Kidney epithelial cell (primary cell): ENCODE results near the gene ZNF469. TPM values are rescaled to one million over a fixed set of nuclear protein-coding genes. Genes with fewer than 3 reads are reported as not detected.

Source experiments
- DNase-seq: peaks from one replicate; pipeline ENCODE4 v3.0.0-alpha.2; 2010; ENCODE audit warnings: low read depth
- H3K27me3 ChIP-seq: 2 replicates; pipeline ENCODE4 v1.6.0; 2011; ENCODE audit warnings: low read length; ENCODE audit not compliant: control insufficient read depth, insufficient read depth
- H3K36me3 ChIP-seq: 2 replicates; pipeline ENCODE4 v1.5.1; 2011; ENCODE audit warnings: low read length; ENCODE audit not compliant: control insufficient read depth, insufficient read depth
- H3K4me3 ChIP-seq: 2 replicates; pipeline ENCODE4 v1.5.1; 2011; ENCODE audit warnings: low read depth, mild to moderate bottlenecking, control low read depth, low read length
- total RNA-seq: library from RNA; depleted of rRNA; stranded (reverse); fragments of >200 nt; gene quantifications from 2 replicates; pipeline ENCODE4 v1.2.3, GENCODE V29; 2015
- TF ChIP-seq, protein P1 (sequence below): IDR thresholded peaks from 2 replicates; pipeline ENCODE4 v1.5.1; 2011; ENCODE audit warnings: mild to moderate bottlenecking, moderate library complexity, low read length, control low read depth, inconsistent platforms; ENCODE audit not compliant: insufficient read depth, poor library complexity, severe bottlenecking

ZNF469 gene
- total RNA-seq, 1 donor from 2014 or later, result 8.3 TPM

DNA sequence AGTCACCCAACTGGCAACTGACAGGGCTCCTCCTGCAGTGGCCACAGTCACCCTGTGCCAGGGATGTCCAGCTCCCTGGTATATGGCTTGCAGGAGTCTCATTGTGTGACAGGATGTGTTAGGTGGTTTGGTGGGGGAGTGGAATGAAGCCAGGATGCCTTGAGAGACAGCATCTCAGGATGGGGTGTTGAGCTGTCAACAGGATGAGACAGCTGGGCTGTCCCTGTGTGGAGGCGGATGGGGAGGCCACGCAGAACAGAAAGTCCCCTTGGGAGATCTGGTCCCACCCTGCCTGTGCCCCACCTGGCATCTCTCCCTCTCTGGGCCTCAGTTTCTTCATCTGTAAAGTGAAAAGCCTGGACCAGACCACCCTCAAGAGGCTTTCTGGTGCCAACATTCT is 9.5 kb upstream of the ZNF469 start:
- Histone ChIP-seq H3K4me3 (no peak overlapping the region), H3K27me3 (peaks cover 7% of the 10 kb centered on the region), H3K36me3 (no peaks in the 10 kb centered on the region)
- DNase-seq, result no peak
- TF ChIP-seq, protein P1, sequence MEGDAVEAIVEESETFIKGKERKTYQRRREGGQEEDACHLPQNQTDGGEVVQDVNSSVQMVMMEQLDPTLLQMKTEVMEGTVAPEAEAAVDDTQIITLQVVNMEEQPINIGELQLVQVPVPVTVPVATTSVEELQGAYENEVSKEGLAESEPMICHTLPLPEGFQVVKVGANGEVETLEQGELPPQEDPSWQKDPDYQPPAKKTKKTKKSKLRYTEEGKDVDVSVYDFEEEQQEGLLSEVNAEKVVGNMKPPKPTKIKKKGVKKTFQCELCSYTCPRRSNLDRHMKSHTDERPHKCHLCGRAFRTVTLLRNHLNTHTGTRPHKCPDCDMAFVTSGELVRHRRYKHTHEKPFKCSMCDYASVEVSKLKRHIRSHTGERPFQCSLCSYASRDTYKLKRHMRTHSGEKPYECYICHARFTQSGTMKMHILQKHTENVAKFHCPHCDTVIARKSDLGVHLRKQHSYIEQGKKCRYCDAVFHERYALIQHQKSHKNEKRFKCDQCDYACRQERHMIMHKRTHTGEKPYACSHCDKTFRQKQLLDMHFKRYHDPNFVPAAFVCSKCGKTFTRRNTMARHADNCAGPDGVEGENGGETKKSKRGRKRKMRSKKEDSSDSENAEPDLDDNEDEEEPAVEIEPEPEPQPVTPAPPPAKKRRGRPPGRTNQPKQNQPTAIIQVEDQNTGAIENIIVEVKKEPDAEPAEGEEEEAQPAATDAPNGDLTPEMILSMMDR, result no peak

DNA sequence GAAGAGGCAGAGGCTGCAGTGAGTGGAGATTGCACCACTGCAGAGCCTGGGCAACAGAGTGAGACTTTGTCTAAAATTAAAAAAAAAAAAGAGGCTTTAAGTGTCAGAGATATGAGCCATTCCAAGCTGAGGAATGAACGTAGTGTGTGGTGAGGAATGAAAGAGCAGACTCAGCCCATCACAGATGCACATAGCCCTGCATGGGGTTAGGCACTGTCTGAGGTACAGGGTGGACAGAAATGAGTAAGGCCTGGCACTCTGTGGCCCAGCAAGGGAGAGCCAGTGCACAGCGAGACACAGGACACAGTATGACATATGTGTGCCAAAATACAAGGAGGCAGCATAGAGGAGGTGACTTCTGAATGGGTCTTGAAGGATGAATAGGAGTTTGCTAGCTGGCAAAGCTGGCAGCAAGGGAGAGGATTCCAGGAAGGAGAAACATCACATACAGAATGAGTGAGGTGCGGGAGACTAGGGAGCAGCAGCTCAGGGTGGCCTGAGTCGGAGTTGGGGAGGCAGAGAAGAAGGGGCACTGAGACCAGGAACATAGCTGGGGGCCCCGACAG is 8.7 kb upstream of the ZNF469 start:
- H3K4me3 ChIP-seq, result no peak overlapping the region
- no peak for DNase-seq
- H3K27me3 ChIP-seq, result peaks cover 7% of the 10 kb centered on the region
- TF ChIP-seq, protein P1, result no peak
- H3K36me3 ChIP-seq, result no peaks in the 10 kb centered on the region

DNA sequence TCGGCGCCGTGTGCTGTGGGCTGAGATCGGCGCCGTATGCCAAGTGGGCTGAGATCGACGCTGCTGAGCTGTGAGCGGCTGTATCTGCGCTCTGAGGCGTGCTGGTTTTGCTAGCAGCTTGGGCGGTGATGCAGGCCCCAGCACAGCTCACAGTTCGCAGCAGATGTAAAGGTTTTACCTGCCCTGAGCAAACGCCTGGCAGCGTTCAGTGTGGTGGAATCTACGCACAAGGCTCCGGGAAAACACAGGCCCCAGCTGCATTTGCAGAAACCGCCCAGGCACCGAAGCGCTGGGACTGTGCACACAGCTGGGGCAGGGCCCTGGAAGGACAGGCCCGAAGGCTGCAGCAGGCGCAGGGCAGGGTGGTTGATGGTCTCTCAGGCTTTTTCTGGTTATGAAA is 8.0 kb upstream of the ZNF469 start:
- DNase-seq, result no peak
- H3K27me3 ChIP-seq, result peaks cover 7% of the 10 kb centered on the region
- no peaks in the 10 kb centered on the region for H3K36me3 ChIP-seq
- TF ChIP-seq, protein P1, result no peak
- no peak overlapping the region for H3K4me3 ChIP-seq

DNA sequence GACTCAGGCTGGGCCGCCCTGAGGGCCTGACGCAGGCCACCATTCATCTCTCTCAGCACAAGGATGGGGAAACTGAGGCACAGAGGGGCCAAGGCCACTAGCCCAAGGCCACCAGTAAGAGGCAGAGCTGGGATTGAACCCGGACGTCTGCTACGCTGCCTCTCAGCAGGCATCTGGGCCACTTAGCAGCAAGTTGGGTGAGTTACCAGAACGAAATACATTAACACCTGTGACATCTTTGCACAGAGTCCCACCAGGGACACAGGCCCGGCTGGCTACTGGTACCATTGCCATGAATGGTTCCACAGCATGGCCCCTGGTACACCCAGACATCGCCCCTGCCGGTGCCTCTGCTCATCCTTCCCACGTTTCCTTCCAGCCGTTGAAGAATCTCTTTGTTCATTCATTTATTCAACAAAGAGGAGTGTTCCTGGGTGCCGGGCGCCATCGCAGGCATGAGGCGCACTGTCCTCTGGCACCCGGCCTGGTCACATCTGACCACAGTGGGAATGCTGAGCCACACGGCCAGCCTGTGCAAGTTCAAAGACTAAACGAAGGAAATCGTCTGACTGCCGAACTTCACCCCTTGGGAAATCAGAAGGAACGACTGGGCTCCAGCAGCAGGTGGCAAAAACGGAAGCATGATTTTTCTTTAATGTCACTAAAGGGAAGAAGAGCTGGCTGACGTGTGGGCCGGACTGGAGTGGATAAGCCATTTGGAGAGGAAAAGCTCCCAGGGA is 7.4 kb upstream of the ZNF469 start:
- TF ChIP-seq, protein P1, result no peak
- Histone ChIP-seq H3K27me3 (peaks cover 7% of the 10 kb centered on the region), H3K4me3 (no peak overlapping the region), H3K36me3 (no peaks in the 10 kb centered on the region)
- DNase-seq, result no peak

DNA sequence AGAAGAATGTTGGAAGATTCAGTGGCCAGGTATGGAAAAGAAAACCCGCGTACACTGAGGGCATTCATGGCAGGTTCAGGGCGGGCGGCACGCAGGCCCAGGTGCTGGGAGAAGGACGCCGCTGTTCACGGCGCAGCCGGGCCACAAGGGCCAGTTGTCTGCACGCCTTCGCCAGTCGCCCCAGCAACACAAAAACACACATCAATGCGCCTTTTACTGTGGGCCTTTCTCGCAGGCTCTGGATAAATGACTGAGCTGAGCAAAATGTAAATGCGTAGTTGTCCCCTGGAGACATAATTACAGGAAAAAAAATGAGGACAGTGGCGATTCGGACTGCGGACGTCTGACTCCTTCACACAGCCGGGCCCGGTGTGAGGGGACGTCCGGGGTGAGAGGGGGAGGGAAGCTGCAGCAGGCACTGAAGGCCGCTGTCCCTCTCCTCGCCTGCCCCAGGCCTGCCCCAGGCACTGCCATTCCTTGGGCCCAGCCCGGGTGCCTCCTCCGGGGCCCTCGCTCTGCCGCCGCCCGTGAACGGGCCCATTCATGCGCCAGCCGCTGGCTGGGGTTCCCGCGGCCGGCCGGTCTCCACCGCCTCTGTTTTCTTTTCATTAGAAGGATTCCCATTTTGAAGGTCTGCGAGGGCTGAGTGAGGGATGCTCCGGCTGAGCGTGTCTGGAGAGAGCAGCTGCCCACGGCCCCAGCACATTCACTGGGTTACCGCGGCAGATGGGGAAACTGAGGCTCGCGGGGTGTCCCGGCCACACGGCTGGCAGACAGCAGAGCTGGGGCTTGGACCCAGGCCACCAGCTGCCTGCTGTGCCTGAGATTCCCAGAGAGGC is 6.5 kb upstream of the ZNF469 start:
- TF ChIP-seq, protein P1, result no peak
- Histone ChIP-seq H3K4me3 (no peak overlapping the region), H3K27me3 (peaks cover 7% of the 10 kb centered on the region), H3K36me3 (no peaks in the 10 kb centered on the region)
- DNase-seq, result no peak
